ENCODE measurements around the gene EMSY.

GRCh38 chr11:76599041-76600013, 154.5 kb downstream of the EMSY start:
- TF ChIP-seq EZH2 (IDR thresholded peaks at IDR 0.05; ENCODE audit: borderline replicate concordance, low read depth, low read length, poor library complexity, severe bottlenecking): no peak
- no peak for TF ChIP-seq CTCF (conservative IDR thresholded peaks at IDR 0.05; ENCODE audit: low read depth, low read length)
